Endothelial cell of umbilical vein (primary cell): Measurements from ENCODE around the gene ITPKB.

ENCODE experiments used
- GATA2 ChIP-seq: IDR thresholded peaks from 2 replicates; pipeline ENCODE4 v1.7.0; 2011; ENCODE audit warnings: low read depth, mild to moderate bottlenecking, moderate library complexity, mixed read lengths, low read length; ENCODE audit not compliant: insufficient read length, insufficient read depth
- POLR2AphosphoS5 ChIP-seq: IDR thresholded peaks from 2 replicates; pipeline ENCODE4 v1.6.1; 2012; ENCODE audit warnings: low read depth, mild to moderate bottlenecking, control low read depth, low read length, moderate library complexity; ENCODE audit not compliant: insufficient read depth
- TF ChIP-seq, protein P1 (sequence below), 2 donors: IDR thresholded peaks; 1 replicate in 1 of 2; 2 replicates in 1 of 2; pipeline ENCODE4 v1.5.1; 2011; ENCODE audit warnings: low read length in 2 of 2, mild to moderate bottlenecking in 2 of 2, moderate library complexity in 2 of 2, control low read depth in 1 of 2, inconsistent platforms in 1 of 2, low read depth in 1 of 2; ENCODE audit not compliant: insufficient read depth in 1 of 2; ENCODE audit errors: extremely low read depth in 1 of 2

DNA sequence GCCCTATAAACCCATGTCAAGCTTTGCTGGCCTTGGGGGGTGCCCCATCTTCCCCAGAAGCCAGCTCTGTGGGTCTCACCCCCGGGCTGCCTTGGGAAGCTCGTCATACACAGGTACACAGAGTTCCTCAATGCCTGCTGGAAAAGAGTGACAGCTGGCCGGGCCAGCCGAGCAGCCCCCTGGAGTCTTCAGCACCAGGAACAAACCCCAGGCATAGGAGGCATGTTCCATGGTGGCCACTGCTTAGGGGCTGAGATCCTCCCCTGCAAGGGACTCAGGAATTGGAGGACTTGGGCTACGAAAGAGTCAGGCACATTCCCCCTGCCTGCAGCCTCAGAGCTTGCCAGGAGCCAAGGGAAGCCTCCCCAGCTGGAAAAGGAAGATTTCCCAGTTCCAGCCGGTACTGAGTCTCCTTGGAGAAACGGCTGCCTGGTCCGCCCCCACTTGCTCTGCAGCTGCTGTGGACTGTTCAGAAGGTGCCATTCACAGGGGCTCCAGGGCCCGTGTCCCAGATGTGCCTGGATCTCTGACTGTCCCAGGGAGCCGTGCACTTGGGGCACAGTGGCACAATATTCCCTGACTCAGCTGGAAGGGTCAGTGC, 101.0 kb downstream of the ITPKB start:
- TF ChIP-seq, protein P1, sequence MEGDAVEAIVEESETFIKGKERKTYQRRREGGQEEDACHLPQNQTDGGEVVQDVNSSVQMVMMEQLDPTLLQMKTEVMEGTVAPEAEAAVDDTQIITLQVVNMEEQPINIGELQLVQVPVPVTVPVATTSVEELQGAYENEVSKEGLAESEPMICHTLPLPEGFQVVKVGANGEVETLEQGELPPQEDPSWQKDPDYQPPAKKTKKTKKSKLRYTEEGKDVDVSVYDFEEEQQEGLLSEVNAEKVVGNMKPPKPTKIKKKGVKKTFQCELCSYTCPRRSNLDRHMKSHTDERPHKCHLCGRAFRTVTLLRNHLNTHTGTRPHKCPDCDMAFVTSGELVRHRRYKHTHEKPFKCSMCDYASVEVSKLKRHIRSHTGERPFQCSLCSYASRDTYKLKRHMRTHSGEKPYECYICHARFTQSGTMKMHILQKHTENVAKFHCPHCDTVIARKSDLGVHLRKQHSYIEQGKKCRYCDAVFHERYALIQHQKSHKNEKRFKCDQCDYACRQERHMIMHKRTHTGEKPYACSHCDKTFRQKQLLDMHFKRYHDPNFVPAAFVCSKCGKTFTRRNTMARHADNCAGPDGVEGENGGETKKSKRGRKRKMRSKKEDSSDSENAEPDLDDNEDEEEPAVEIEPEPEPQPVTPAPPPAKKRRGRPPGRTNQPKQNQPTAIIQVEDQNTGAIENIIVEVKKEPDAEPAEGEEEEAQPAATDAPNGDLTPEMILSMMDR (IDR thresholded peaks at IDR 0.05; ENCODE audit: extremely low read depth in 1 of 2, insufficient read depth in 1 of 2, low read depth in 1 of 2, low read length in 2 of 2): no peak
- TF ChIP-seq POLR2AphosphoS5 (no peak), GATA2 (no peak)
